ENCODE data around the gene EEF1G. TPM values are rescaled to one million over a fixed set of nuclear protein-coding genes. Genes with fewer than 3 reads are reported as not detected.
A peak's percentile ranks its signal among the peaks of the same experiment; 100 is the strongest.

The EEF1G gene
- total and polyA plus RNA-seq, 9 of the 15 experiments (the other 6 are each of a cell fraction or from before 2014, with no cell fraction given), result 985 to 2,349 (median 2,035) TPM

- TF ChIP-seq, protein P1, sequence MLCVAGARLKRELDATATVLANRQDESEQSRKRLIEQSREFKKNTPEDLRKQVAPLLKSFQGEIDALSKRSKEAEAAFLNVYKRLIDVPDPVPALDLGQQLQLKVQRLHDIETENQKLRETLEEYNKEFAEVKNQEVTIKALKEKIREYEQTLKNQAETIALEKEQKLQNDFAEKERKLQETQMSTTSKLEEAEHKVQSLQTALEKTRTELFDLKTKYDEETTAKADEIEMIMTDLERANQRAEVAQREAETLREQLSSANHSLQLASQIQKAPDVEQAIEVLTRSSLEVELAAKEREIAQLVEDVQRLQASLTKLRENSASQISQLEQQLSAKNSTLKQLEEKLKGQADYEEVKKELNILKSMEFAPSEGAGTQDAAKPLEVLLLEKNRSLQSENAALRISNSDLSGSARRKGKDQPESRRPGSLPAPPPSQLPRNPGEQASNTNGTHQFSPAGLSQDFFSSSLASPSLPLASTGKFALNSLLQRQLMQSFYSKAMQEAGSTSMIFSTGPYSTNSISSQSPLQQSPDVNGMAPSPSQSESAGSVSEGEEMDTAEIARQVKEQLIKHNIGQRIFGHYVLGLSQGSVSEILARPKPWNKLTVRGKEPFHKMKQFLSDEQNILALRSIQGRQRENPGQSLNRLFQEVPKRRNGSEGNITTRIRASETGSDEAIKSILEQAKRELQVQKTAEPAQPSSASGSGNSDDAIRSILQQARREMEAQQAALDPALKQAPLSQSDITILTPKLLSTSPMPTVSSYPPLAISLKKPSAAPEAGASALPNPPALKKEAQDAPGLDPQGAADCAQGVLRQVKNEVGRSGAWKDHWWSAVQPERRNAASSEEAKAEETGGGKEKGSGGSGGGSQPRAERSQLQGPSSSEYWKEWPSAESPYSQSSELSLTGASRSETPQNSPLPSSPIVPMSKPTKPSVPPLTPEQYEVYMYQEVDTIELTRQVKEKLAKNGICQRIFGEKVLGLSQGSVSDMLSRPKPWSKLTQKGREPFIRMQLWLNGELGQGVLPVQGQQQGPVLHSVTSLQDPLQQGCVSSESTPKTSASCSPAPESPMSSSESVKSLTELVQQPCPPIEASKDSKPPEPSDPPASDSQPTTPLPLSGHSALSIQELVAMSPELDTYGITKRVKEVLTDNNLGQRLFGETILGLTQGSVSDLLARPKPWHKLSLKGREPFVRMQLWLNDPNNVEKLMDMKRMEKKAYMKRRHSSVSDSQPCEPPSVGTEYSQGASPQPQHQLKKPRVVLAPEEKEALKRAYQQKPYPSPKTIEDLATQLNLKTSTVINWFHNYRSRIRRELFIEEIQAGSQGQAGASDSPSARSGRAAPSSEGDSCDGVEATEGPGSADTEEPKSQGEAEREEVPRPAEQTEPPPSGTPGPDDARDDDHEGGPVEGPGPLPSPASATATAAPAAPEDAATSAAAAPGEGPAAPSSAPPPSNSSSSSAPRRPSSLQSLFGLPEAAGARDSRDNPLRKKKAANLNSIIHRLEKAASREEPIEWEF (CRISPR knock-in tag; IDR thresholded peaks at IDR 0.05), result no peak
- no peak for TF ChIP-seq MTA2 (IDR thresholded peaks at IDR 0.05; ENCODE audit: low read depth)
- TF ChIP-seq STAG1 (CRISPR knock-in tag; IDR thresholded peaks at IDR 0.05; ENCODE audit: borderline replicate concordance), result peak; percentile 70; the same call in 1 of the 2 replicates
- peak; percentile 56 for TF ChIP-seq ATF7 (IDR thresholded peaks at IDR 0.05)
- TF ChIP-seq YBX1 (IDR thresholded peaks at IDR 0.05), result no peak
- no peak for TF ChIP-seq HSF4 (CRISPR knock-in tag; IDR thresholded peaks at IDR 0.05; ENCODE audit: borderline replicate concordance)
- TF ChIP-seq, protein P2, sequence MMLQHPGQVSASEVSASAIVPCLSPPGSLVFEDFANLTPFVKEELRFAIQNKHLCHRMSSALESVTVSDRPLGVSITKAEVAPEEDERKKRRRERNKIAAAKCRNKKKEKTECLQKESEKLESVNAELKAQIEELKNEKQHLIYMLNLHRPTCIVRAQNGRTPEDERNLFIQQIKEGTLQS (IDR thresholded peaks at IDR 0.05), result peak; percentile 46
- TF ChIP-seq, protein P2 (CRISPR knock-in tag; conservative IDR thresholded peaks at IDR 0.05), result peak; percentile 62; the same call in 1 of the 2 replicates
- 0 out of 2 replicates have a peak, but pooled peaks have one; percentile 33 for TF ChIP-seq E2F3 (CRISPR knock-in tag; IDR thresholded peaks at IDR 0.05)
- no peak for TF ChIP-seq ATF1 (CRISPR knock-in tag; IDR thresholded peaks at IDR 0.05)
- TF ChIP-seq ATF1 (tag; IDR thresholded peaks at IDR 0.05), result peak; percentile 63
- 0 out of 2 replicates have a peak, but pooled peaks have one; percentile 50 for TF ChIP-seq HDGF (IDR thresholded peaks at IDR 0.05)
- peak; percentile 84 for TF ChIP-seq PRDM10 (IDR thresholded peaks at IDR 0.05; ENCODE audit: partially characterized antibody)
- TF ChIP-seq ZNF146 (CRISPR knock-in tag; IDR thresholded peaks at IDR 0.05; ENCODE audit: unreplicated experiment), result no peak
- peak; percentile 63; the same call in 1 of the 2 replicates for TF ChIP-seq MYC (IDR thresholded peaks at IDR 0.05; ENCODE audit: low read depth, low read length)
- no peak for TF ChIP-seq MYC (CRISPR knock-in tag; IDR thresholded peaks at IDR 0.05; ENCODE audit: borderline replicate concordance, low read depth)
- no peak for TF ChIP-seq ZSCAN32 (CRISPR knock-in tag; IDR thresholded peaks at IDR 0.05)
- no peak; the same call in 1 of the 2 replicates for TF ChIP-seq GATAD2A (IDR thresholded peaks at IDR 0.05)
- TF ChIP-seq KLF1 (tag; IDR thresholded peaks at IDR 0.05), result peak; percentile 85
- TF ChIP-seq POLR3A (IDR thresholded peaks at IDR 0.05; ENCODE audit: borderline replicate concordance, extremely low read depth, insufficient read depth, insufficient read length), result no peak
Observed at GRCh38 chr11:62542750-62543567, 30.7 kb downstream of the EEF1G start (continued).

Data from K562 (cell line).